ENCODE results near the gene CLEC16A. TPM values are rescaled to one million over a fixed set of nuclear protein-coding genes. Genes with fewer than 3 reads are reported as not detected.
A peak's percentile ranks its signal among the peaks of the same experiment; 100 is the strongest.

The CLEC16A gene
- polyA plus RNA-seq, 3 donors: 3.4 to 12.0 (median 5.8) TPM

DNA sequence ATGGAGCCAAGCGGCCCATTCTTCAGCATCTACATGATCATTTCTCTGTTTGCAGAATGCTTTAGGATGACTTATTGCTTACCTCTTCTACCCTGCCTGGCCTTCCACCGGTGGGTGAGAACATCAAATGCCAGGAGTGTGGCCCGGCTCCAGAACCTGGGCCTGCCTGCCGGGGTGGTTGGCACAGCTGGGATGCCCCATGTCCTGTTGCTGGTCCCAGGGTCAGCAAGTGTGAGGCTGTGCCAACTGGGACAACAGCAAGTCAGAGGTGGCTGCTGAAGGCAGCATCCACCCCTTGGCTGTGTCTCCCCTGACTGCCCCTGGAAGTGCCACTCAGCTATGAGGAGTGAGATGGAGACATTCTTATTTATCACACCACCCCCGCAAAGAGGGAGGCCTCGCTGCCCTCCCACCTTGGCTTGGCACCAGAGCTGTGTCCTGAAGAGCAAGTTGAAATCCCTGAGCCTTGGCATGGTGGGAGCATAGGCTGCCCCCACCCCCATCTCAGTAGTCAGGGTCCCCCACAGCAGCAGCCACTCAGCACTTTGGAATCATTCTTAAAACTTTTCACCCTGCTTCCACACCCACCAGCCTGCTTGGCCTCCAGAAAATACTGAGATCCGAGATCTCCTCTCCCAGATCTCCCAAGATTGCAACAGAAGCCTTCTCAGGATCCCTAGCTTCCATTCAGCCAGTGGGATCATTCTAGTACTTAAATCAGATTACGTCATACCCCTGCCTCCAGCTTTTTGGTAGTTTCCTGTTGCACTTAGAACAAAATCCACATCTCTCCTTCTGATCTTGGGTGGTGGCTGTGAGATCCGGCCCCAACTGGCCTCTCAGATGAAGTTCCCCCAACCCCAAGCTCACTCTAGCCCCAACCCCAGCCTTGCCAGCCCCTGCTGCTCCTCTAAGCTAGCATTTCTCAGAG, 184.1 kb downstream of the CLEC16A start:
- intact Hi-C loops (cut with micrococcal nuclease): no loop called here

DNA sequence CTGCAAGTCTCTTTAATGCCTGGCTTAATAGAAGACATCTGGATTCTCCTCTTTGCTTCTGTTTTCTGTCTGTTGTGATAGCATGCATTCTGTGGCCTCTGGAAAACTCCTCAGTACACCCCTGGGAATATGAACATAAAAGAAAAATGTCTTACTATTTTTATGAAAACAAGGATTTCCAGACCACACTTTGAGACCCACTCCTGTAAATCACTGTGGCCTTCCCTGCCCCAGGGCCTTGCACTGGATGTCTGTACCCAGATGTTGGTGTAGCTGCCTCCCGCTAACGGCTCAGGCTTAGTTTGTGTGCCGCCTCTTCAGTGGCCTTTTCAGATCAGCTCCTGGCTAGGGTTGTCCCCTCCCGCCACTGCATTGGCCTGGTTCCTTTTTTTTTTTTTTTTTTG, 185.0 kb downstream of the CLEC16A start:
- no peaks in the 10 kb centered on the region for H3K27me3 ChIP-seq (ENCODE audit: control insufficient read depth in 2 of 2, insufficient read depth in 2 of 2, low read length in 2 of 2)
- Mint-ChIP-seq H3K27ac (no peak overlapping the region), H3K36me3 (peaks cover 65 to 83% of the 10 kb centered on the region in 2 donors), H3K4me3 (no peak overlapping the region), H3K9me3 (no peaks in the 10 kb centered on the region), H3K27me3 (ENCODE audit: low read depth in 3 of 3) (peaks cover 0 to 4% (median 4%) of the 10 kb centered on the region in 3 donors), H3K4me1 (peaks cover 24% of the 10 kb centered on the region)
- no peak overlapping the region for H3K27ac ChIP-seq (ENCODE audit: low read depth in 1 of 2, low read length in 2 of 2)
- 100% methylated on average over 2 of the region's 4 CpGs for WGBS (ENCODE audit: insufficient coverage)
- no peak overlapping the region for H2AFZ ChIP-seq (ENCODE audit: insufficient read depth, low read depth, low read length, poor library complexity, severe bottlenecking)
- H3K79me2 ChIP-seq (ENCODE audit: insufficient read depth, low read length): no peaks in the 10 kb centered on the region
- no peaks in the 10 kb centered on the region for H4K20me1 ChIP-seq (ENCODE audit: insufficient read depth, low read length)
- H3K9ac ChIP-seq (ENCODE audit: insufficient read depth, low read length, poor library complexity, severe bottlenecking): no peak overlapping the region
- H3K9me3 ChIP-seq (replicated peaks in 1 of 2; ENCODE audit: control insufficient read depth in 1 of 2, insufficient read depth in 1 of 2, low read length in 2 of 2): no peaks in the 10 kb centered on the region
- no peak overlapping the region for H3K4me2 ChIP-seq (replicated peaks; ENCODE audit: extremely low read depth, low read length, poor library complexity, severe bottlenecking)
- intact Hi-C loops (cut with micrococcal nuclease): no loop called here
- no peak for DNase-seq
- TF ChIP-seq, protein P1, sequence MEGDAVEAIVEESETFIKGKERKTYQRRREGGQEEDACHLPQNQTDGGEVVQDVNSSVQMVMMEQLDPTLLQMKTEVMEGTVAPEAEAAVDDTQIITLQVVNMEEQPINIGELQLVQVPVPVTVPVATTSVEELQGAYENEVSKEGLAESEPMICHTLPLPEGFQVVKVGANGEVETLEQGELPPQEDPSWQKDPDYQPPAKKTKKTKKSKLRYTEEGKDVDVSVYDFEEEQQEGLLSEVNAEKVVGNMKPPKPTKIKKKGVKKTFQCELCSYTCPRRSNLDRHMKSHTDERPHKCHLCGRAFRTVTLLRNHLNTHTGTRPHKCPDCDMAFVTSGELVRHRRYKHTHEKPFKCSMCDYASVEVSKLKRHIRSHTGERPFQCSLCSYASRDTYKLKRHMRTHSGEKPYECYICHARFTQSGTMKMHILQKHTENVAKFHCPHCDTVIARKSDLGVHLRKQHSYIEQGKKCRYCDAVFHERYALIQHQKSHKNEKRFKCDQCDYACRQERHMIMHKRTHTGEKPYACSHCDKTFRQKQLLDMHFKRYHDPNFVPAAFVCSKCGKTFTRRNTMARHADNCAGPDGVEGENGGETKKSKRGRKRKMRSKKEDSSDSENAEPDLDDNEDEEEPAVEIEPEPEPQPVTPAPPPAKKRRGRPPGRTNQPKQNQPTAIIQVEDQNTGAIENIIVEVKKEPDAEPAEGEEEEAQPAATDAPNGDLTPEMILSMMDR (IDR thresholded peaks at IDR 0.05): no peak
- H3K4me1 ChIP-seq (ENCODE audit: control insufficient read depth in 1 of 2, insufficient read depth in 2 of 2, low read length in 2 of 2): peaks cover 6 to 11% of the 10 kb centered on the region in 2 donors
- H3K36me3 ChIP-seq (replicated peaks in 1 of 2; ENCODE audit: control insufficient read depth in 1 of 2, insufficient read depth in 2 of 2, low read length in 2 of 2): peaks cover 30 to 53% of the 10 kb centered on the region in 2 donors
- no peak overlapping the region for H3K4me3 ChIP-seq (replicated peaks in 1 of 3; ENCODE audit: low read depth in 2 of 3, low read length in 3 of 3)

More for the DNA sequence above, 184.1 kb downstream of the CLEC16A start:
- Mint-ChIP-seq H3K27ac (peak overlapping the region in 5 of 7 donors; percentile 14 to 47 (median 26)), H3K27me3 (ENCODE audit: low read depth in 3 of 3) (peaks cover 0 to 4% (median 4%) of the 10 kb centered on the region in 3 donors), H3K36me3 (peaks cover 73 to 87% of the 10 kb centered on the region in 2 donors), H3K9me3 (peaks cover 0 to 1% (median 0%) of the 10 kb centered on the region in 7 donors), H3K4me3 (no peak overlapping the region), H3K4me1 (peaks cover 22% of the 10 kb centered on the region)
- no peak overlapping the region for H3K4me3 ChIP-seq (replicated peaks in 1 of 3; ENCODE audit: low read depth in 2 of 3, low read length in 3 of 3)
- no peak overlapping the region for H2AFZ ChIP-seq (ENCODE audit: insufficient read depth, low read depth, low read length, poor library complexity, severe bottlenecking)
- no peaks in the 10 kb centered on the region for H3K9me3 ChIP-seq (replicated peaks in 1 of 2; ENCODE audit: control insufficient read depth in 1 of 2, insufficient read depth in 1 of 2, low read length in 2 of 2)
- no peak overlapping the region for H3K4me2 ChIP-seq (replicated peaks; ENCODE audit: extremely low read depth, low read length, poor library complexity, severe bottlenecking)
- H3K27me3 ChIP-seq (ENCODE audit: control insufficient read depth in 2 of 2, insufficient read depth in 2 of 2, low read length in 2 of 2): no peaks in the 10 kb centered on the region
- no peak overlapping the region for H3K27ac ChIP-seq (ENCODE audit: low read depth in 1 of 2, low read length in 2 of 2)
- DNase-seq: no peak
- WGBS (ENCODE audit: insufficient coverage): 90% methylated on average over 6 of the region's 9 CpGs
- TF ChIP-seq, protein P1 (IDR thresholded peaks at IDR 0.05): no peak
- no peak overlapping the region for H3K9ac ChIP-seq (ENCODE audit: insufficient read depth, low read length, poor library complexity, severe bottlenecking)
- H3K36me3 ChIP-seq (replicated peaks in 1 of 2; ENCODE audit: control insufficient read depth in 1 of 2, insufficient read depth in 2 of 2, low read length in 2 of 2): peaks cover 39 to 62% of the 10 kb centered on the region in 2 donors
- H3K4me1 ChIP-seq (ENCODE audit: control insufficient read depth in 1 of 2, insufficient read depth in 2 of 2, low read length in 2 of 2): peaks cover 5 to 7% of the 10 kb centered on the region in 2 donors
- H4K20me1 ChIP-seq (ENCODE audit: insufficient read depth, low read length): no peaks in the 10 kb centered on the region
- no peaks in the 10 kb centered on the region for H3K79me2 ChIP-seq (ENCODE audit: insufficient read depth, low read length)

Measured in CD14-positive monocyte (primary cell).